Esophagus squamous epithelium (tissue), 5 donors: ENCODE measurements around the gene TGFBR3. TPM values are rescaled to one million over a fixed set of nuclear protein-coding genes. Genes with fewer than 3 reads are reported as not detected.

ENCODE experiments used
- DNase-seq: peaks from one replicate; lab custom pipeline; 2025; lab: John Stamatoyannopoulos, UW
- H3K27ac ChIP-seq, 4 donors: fragments of 200-600 bp; sonication (generic); one replicate each; pipeline ENCODE4 v1.5.1; 2016 to 2019; ENCODE audit warnings: mild to moderate bottlenecking in 1 of 4
- H3K27me3 ChIP-seq, 4 donors: fragments of 200-600 bp; sonication (generic); 1 replicate in 3 of 4; 2 replicates in 1 of 4; pipeline versions ENCODE4 v1.5.1 to v1.6.0; 2017 to 2021; ENCODE audit warnings: antibody characterized with exemption in 1 of 4
- H3K36me3 ChIP-seq, 3 donors: fragments of 200-600 bp; sonication (generic); one replicate each; pipeline ENCODE4 v1.5.1; 2016 to 2019
- H3K4me1 ChIP-seq, 3 donors: fragments of 200-600 bp; sonication (generic); one replicate each; pipeline ENCODE4 v1.5.1; 2017 to 2019
- H3K4me3 ChIP-seq, 4 donors: fragments of 200-600 bp; sonication (generic); 1 replicate in 3 of 4; 2 replicates in 1 of 4; pipeline ENCODE4 v1.5.1; 2016 to 2019; ENCODE audit warnings: mild to moderate bottlenecking in 2 of 4, moderate library complexity in 1 of 4
- H3K9me3 ChIP-seq, 3 donors: fragments of 200-600 bp; sonication (generic); one replicate each; pipeline ENCODE4 v1.5.1; 2016 to 2019
- POLR2A ChIP-seq, 4 donors: fragments of 450-650 bp; IDR thresholded peaks; one replicate each; pipeline ENCODE4 v1.6.1; 2017; ENCODE audit warnings: antibody characterized with exemption in 4 of 4, mild to moderate bottlenecking in 4 of 4, moderate library complexity in 3 of 4
- WGBS, 2 donors: methylation state at CpG; one replicate each; pipeline ENCODE4 v1.1.5; 2018; 5-methylcytosine and 5-hydroxymethylcytosine counted together
- intact Hi-C: fragments of 100-400 bp; cut with DNase I; formaldehyde crosslinking; loops from one replicate; pipeline ENCODE4 v1.15.0; 2022
- total RNA-seq, 4 donors: library from RNA; depleted of rRNA; stranded (reverse); fragments of >200 nt; gene quantifications; one replicate each; pipeline ENCODE4 v1.1.0, GENCODE V29; 2016
- TF ChIP-seq, protein P1 (sequence below), 6 experiments: fragments of 450-650 bp in 4 of 6; fragments of 200-600 bp in 2 of 6; sonication (generic) in 2 of 6; IDR thresholded peaks; one replicate each; pipeline ENCODE4 v1.5.1; 2016 to 2019; ENCODE audit warnings: antibody characterized with exemption in 6 of 6, mild to moderate bottlenecking in 4 of 6, moderate library complexity in 4 of 6
- donor health status: DM: yes; HTN: yes; CAD: no.

TGFBR3 gene
- total RNA-seq, 4 donors from 2014 or later, result 11.3 to 119 (median 30.7) TPM

DNA sequence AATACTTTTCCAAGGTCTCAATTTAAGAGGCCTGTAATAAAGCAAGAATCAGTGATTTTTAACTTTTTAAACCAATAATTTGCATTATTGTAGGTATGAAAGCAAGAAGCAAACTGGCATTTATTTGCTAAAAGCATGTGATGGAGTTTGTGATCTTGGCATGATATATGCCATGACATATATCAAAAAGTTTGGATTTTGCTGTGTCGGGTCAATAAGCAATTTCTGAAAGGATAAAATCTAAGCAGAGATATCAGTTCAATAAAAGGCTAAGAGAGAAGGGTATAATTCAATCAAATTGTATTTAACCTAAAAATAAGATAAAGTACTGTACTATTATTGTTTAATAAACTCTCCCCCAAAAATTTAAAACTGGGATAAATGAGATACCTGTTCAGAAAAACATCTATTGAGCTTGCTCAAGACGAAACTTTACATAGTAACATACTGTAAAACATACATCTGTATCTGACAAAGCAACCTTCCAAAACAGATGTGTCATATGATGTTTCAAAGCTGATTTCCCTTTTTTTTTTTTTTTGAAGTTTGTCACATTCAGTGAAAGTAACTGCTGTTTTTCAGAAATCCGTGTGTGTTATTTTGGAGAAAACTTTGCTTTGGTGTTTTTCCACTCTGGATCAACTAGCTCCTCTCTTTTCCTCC lies 74.5 kb downstream of the TGFBR3 start:
- DNase-seq, result no peak
- intact Hi-C loops, result no loop called here
- Histone ChIP-seq H3K27me3 (no peaks in the 10 kb centered on the region), H3K4me1 (peaks cover 0 to 86% (median 14%) of the 10 kb centered on the region in 3 donors), H3K4me3 (no peak overlapping the region), H3K36me3 (no peaks in the 10 kb centered on the region), H3K27ac (no peak overlapping the region), H3K9me3 (no peaks in the 10 kb centered on the region)
- WGBS, 2 donors, result 75 to 77% methylated on average over 3 of the region's 3 CpGs
- no peak for TF ChIP-seq POLR2A (IDR thresholded peaks at IDR 0.05)
- TF ChIP-seq, protein P1, sequence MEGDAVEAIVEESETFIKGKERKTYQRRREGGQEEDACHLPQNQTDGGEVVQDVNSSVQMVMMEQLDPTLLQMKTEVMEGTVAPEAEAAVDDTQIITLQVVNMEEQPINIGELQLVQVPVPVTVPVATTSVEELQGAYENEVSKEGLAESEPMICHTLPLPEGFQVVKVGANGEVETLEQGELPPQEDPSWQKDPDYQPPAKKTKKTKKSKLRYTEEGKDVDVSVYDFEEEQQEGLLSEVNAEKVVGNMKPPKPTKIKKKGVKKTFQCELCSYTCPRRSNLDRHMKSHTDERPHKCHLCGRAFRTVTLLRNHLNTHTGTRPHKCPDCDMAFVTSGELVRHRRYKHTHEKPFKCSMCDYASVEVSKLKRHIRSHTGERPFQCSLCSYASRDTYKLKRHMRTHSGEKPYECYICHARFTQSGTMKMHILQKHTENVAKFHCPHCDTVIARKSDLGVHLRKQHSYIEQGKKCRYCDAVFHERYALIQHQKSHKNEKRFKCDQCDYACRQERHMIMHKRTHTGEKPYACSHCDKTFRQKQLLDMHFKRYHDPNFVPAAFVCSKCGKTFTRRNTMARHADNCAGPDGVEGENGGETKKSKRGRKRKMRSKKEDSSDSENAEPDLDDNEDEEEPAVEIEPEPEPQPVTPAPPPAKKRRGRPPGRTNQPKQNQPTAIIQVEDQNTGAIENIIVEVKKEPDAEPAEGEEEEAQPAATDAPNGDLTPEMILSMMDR (IDR thresholded peaks at IDR 0.05), result no peak

DNA sequence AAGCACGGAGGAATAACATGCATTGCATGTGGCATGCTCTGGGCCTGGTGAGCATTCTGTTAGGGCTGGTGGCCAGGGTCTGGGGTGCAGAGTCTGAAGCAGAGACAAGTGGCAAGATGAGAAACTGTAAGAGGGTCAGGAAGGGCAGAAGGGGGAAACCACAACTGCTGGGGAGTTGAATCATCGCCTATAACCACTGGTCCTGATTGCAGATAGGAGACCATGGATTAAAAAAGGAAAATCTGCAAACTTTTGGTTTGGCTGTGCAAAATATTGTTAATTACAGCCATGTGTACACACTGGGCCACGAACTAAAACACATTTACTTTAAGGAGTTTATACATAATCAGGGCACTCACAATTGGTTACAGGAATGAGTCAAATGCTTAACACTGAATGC lies 76.6 kb downstream of the TGFBR3 start:
- intact Hi-C loops, result no loop called here
- 53 to 64% methylated on average over 3 of the region's 3 CpGs for WGBS, 2 donors
- H3K27me3 ChIP-seq, result no peaks in the 10 kb centered on the region
- H3K9me3 ChIP-seq, result no peaks in the 10 kb centered on the region
- H3K4me1 ChIP-seq, result peaks cover 17 to 86% (median 26%) of the 10 kb centered on the region in 3 donors
- TF ChIP-seq, protein P1 (IDR thresholded peaks at IDR 0.05), result no peak
- TF ChIP-seq POLR2A (IDR thresholded peaks at IDR 0.05), result no peak
- no peaks in the 10 kb centered on the region for H3K36me3 ChIP-seq
- DNase-seq, result no peak
- H3K4me3 ChIP-seq, result no peak overlapping the region
- no peak overlapping the region for H3K27ac ChIP-seq

DNA sequence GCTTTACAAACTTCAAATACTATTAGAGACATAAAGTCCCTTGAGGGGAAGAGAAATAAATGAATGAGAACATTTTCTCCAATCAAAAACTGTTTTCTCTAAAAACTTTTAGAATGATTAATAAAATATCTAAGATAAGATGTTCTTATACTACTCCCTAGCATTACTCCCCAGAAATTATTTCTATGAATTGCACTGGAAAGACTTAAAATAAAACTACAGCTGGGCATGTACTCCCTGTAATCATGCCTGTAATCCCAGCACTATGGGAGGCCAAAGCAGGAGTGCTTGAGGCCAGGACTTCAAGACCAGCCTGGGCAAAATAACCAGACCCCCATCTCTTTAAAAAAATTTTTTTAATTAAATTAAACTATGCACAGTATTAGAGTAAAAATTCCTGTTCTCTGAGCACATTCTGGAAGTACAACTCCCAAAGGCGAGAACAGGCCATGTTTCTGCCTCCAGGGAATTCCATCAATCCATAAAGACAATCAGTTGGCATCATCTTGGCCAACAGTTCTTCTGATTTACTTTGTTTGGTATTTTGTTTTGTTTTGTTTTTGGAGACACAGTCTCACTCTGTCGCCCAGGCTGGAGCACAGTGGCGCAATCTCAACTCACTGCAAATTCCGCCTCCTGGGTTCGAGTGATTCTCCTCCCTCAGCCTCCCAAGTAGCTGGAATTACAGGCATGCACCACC lies 77.9 kb downstream of the TGFBR3 start:
- no peak for TF ChIP-seq POLR2A (IDR thresholded peaks at IDR 0.05)
- TF ChIP-seq, protein P1 (IDR thresholded peaks at IDR 0.05), result no peak
- DNase-seq, result no peak
- H3K27ac ChIP-seq, result peak overlapping the region in 1 of 4 donors; percentile 83
- H3K27me3 ChIP-seq, result no peaks in the 10 kb centered on the region
- H3K36me3 ChIP-seq, result no peaks in the 10 kb centered on the region
- peaks cover 20 to 87% (median 38%) of the 10 kb centered on the region in 3 donors for H3K4me1 ChIP-seq
- intact Hi-C loops, result no loop called here
- H3K4me3 ChIP-seq, result no peak overlapping the region
- H3K9me3 ChIP-seq, result no peaks in the 10 kb centered on the region
- 95 to 97% methylated on average over 5 of the region's 5 CpGs for WGBS, 2 donors

DNA sequence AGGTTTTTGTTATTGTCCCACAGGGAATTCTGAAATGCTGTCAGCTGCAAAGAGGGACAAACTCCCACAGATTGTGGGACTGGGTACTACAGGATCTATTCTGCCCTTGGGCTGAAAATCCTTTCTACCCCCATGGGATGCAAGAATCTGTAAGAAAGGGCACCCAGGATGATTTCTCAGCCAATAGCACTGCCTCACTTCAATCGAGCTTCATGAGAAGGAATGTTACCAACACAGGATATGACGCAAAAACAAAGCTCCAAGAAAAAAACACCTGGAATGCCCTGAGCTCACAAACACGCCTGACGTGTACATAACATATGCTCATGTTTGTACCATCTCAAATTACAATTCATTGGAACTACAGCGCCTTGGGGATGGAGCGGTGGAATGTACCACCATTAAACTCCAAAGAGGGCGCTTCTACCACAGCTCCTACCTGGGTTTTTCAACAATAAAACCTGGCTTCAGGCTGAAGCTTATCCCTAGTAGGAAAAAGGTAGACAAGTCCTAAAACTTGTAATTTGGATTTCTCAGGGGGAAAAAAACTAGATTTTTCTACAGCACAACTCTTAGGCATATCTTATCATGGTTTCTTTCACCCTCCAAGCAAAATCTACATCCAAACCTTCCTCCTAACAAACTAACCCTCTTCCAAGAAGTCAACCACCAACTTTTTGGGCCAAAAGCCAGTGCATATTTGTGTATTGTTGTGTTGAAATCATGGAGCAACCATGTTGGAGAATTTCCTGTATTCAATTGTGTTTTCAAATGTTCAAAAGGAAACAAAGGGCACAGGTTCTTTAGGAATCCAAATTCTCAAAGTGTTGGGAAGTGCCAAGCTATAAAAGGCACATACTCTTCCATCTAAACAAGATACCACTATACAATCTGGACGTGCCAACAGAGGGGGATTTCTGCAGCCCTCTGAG lies 78.9 kb downstream of the TGFBR3 start:
- H3K27ac ChIP-seq, result peak overlapping the region in 3 of 4 donors; percentile 11 to 83 (median 46)
- DNase-seq, result no peak

More for the DNA sequence above, 78.9 kb downstream of the TGFBR3 start:
- intact Hi-C loops, result no loop called here
- no peaks in the 10 kb centered on the region for H3K36me3 ChIP-seq
- no peaks in the 10 kb centered on the region for H3K27me3 ChIP-seq
- no peaks in the 10 kb centered on the region for H3K9me3 ChIP-seq
- H3K4me3 ChIP-seq, result no peak overlapping the region
- peaks cover 20 to 96% (median 46%) of the 10 kb centered on the region in 3 donors for H3K4me1 ChIP-seq
- 73 to 85% methylated on average over 8 of the region's 8 CpGs for WGBS, 2 donors
- no peak for TF ChIP-seq POLR2A (IDR thresholded peaks at IDR 0.05)
- TF ChIP-seq, protein P1 (IDR thresholded peaks at IDR 0.05), result no peak
